IPS-NIHi7 (cell line): ENCODE results near the gene RBX1.

ENCODE experiments used
- DNase-seq: peaks from one replicate; pipeline ENCODE4 v3.0.0; 2012; ENCODE audit warnings: mixed read lengths; ENCODE audit errors: extremely low spot score

The RBX1 gene

DNA sequence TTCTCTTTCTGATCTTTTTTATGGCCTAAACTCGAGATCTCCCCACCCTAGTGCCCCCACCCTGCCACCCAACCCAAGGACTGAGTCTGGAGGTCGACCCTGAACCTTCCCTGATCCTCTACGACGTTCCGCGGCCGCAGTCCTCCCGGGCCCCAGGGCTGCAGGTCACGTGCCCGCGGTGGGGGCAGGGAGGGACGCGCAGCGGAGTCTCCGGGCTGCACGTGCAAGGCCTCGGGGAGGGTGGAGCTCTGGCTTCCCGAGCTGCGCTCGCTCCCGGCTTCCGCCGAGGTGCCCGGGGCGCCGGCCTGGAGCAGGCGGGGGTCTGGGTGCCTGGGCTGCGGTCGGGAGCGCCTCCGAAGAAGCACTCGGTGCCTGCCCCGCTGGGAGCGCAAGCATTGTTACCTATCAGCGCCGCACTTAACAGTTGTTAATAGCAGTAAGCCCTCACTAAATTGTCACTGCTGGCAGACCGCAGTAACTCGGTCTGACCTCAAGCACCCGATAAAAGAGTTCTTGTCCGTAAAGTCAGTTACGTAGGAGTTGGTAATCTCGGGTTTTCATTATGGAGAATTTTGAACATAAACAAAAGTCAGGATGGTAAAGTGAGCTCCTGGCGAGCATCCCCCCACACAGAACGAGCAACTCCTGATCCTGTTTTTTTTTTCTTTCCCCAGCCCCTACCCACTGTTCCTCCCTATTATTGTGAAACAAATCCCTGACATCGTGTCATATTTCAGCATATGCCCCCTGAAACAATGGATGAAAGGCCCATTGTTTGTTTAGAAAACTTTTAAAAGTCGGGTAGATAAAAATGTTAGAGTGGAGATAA lies 71.5 kb downstream of the RBX1 start:
- peak; percentile 92 for DNase-seq
